VCaP (cell line): ENCODE data around the gene KIAA0930.
A peak's percentile ranks its signal among the peaks of the same experiment; 100 is the strongest.

ENCODE experiments used
- H3K27ac ChIP-seq: fragments of 450-650 bp; 2 replicates; pipeline ENCODE4 v1.5.1; 2017
- CTCF ChIP-seq: fragments of 450-650 bp; conservative IDR thresholded peaks from 2 replicates; pipeline ENCODE4 v1.5.1; 2017; ENCODE audit warnings: mild to moderate bottlenecking, moderate library complexity

Gene KIAA0930

DNA sequence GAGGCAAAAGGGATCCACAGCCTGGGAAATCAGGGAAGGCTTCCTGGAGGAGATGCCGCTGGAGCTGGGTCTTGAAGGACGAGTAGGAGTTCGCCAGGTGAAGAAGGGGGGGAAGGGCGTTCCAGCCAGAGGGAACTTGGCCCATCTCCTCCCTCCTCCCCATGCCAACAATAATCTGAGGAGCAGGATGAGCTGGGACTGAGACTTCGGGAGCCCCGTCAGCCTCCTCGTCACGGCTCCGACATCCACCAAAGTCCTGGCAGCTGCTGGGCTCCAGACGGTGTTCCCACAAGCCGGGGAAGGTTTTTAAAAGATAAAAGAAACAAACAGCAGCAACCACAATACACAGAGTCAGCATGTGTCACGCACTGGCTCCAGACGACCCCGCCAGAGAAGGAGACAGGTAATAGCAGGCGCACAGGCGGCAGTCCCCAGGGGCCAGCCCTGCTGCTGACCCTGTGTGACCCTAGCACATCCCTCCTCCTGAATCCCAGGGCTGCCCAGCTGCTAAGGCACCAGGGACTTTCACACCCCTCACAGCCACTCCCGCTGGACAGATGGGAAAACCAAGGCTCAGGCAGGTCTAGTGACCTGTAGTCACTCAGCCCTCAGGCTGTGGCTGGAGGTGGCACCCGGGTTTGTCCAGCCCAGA, 39.7 kb downstream of the KIAA0930 start:
- H3K27ac ChIP-seq: peak overlapping the region; percentile 36
- no peak for TF ChIP-seq CTCF

GRCh38 chr22:45200230-45200629, 40.5 kb downstream of the KIAA0930 start:
- H3K27ac ChIP-seq: no peak overlapping the region
- TF ChIP-seq CTCF: no peak

DNA sequence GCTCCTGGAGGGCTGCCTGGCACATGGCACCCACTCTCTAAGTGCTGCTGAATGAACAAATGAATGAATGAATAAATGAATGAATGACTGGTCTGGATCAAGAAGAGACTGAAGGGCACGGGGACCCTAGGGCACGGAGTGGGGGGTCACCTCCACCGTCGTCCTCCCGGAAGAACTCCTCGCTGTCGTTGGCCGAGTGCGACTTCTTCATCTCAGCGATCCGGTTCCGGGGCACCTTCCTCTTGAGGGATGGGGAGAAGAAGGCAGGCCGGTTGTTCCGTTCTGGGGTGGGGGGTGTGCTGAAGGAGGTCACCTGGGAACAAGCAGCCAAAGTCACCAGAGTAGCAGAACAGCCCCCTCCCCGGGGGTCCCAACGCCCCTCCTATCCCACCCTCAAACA, 41.0 kb downstream of the KIAA0930 start:
- no peak for TF ChIP-seq CTCF
- H3K27ac ChIP-seq: no peak overlapping the region

DNA sequence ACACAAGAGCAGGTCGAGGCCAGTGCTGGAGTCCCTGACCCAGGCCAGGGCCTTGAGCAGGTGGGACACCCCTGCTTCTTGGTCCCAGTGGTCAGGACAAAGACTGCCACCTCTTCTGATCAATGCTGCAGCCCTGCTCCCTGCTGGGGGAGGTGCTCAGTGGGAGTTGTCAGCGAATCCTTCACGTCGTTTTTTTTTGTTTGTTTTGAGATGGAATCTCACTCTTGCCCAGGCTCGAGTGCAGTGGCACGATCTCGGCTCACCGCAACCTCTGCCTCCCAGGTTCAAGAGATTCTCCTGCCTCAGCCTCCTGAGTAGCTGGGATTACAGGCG, 42.3 kb downstream of the KIAA0930 start:
- TF ChIP-seq CTCF: no peak
- peak overlapping the region; percentile 28; the same call in 1 of the 2 replicates for H3K27ac ChIP-seq

GRCh38 chr22:45197606-45198462, 42.9 kb downstream of the KIAA0930 start:
- H3K27ac ChIP-seq: peak overlapping the region; percentile 28; the same call in 1 of the 2 replicates
- TF ChIP-seq CTCF: no peak

GRCh38 chr22:45196926-45197605, 43.6 kb downstream of the KIAA0930 start:
- no peak for TF ChIP-seq CTCF
- no peak overlapping the region for H3K27ac ChIP-seq

- TF ChIP-seq CTCF: no peak
- no peak overlapping the region for H3K27ac ChIP-seq
Observed at GRCh38 chr22:45196308-45196707, 44.4 kb downstream of the KIAA0930 start.
